HepG2 (cell line): ENCODE data around the gene SLC7A11. TPM values are rescaled to one million over a fixed set of nuclear protein-coding genes. Genes with fewer than 3 reads are reported as not detected.
A peak's percentile ranks its signal among the peaks of the same experiment; 100 is the strongest.

Source experiments
- ATAC-seq: fragments of 200-7000 bp; cut with Tn5 transposase; 3 replicates; pipeline ENCODE4 v1.9.1; 2020; ENCODE audit warnings: mild to moderate bottlenecking, moderate library complexity
- BruUV-seq: library from RNA; stranded (reverse); fragments of 400-500 nt; replicated peaks from 2 replicates; lab custom pipeline; 2021; lab: Mats Ljungman, UMichigan
- CTCF ChIA-PET: fragments of 300-600 bp; formaldehyde crosslinking; extraction: SDS; loops from one replicate; lab custom pipeline; 2021; ENCODE audit warnings: low total read pairs, inconsistent platforms, low intra/inter-chr PET ratio; lab: Yijun Ruan, JAX
- POLR2A ChIA-PET: fragments of 350-600 bp; sonication (Branson Sonifier 250); formaldehyde crosslinking; loops from one replicate; lab custom pipeline; 2020; ENCODE audit warnings: antibody characterized with exemption, inconsistent platforms; lab: Yijun Ruan, JAX
- DNase-seq: peaks from one replicate; pipeline ENCODE4 v3.0.0-alpha.2; 2015; ENCODE audit warnings: low spot score
- FAIRE-seq: peaks from 3 replicates; lab custom pipeline; 2011; peaks lifted over from hg19 to GRCh38; lab: Jason Lieb, UNC
- H2AFZ ChIP-seq: one replicate; pipeline ENCODE4 v1.6.1; 2011; ENCODE audit warnings: low read length, inconsistent platforms
- H3K27ac ChIP-seq: fragments of 300-600 bp; 3 replicates; pipeline ENCODE4 v1.8.0; 2011; ENCODE audit warnings: mixed run types, mild to moderate bottlenecking, mixed read lengths, low read length, inconsistent platforms; ENCODE audit not compliant: insufficient read depth; ENCODE audit errors: extremely low read length
- H3K27me3 ChIP-seq, 2 experiments: fragments of 200-600 bp in 1 of 2; 2 replicates in 1 of 2; 3 replicates in 1 of 2; pipeline versions ENCODE4 v1.6.0 to v1.8.0; 2011; ENCODE audit warnings: low read length in 2 of 2, mild to moderate bottlenecking in 2 of 2, moderate library complexity in 2 of 2, inconsistent platforms in 1 of 2; ENCODE audit not compliant: insufficient read depth in 2 of 2, control insufficient read depth in 1 of 2
- H3K36me3 ChIP-seq, 2 experiments: fragments of 200-600 bp in 1 of 2; replicated peaks in 1 of 2; 2 replicates in 1 of 2; 3 replicates in 1 of 2; pipeline versions ENCODE4 v1.5.1 to v1.8.0; 2011; ENCODE audit warnings: low read length in 2 of 2, inconsistent platforms in 1 of 2; ENCODE audit not compliant: insufficient read depth in 2 of 2, control insufficient read depth in 1 of 2
- H3K4me1 ChIP-seq: 2 replicates; pipeline ENCODE4 v1.5.1; 2012; ENCODE audit warnings: low read length, inconsistent platforms; ENCODE audit not compliant: insufficient read depth
- H3K4me2 ChIP-seq: 2 replicates; pipeline ENCODE4 v1.6.0; 2011; ENCODE audit warnings: low read depth, low read length, inconsistent platforms
- H3K4me3 ChIP-seq, 3 experiments: fragments of 200-600 bp in 1 of 3; sonication (generic), shearing (Covaris generic) in 1 of 3; replicated peaks in 1 of 3; 2 replicates each; pipeline ENCODE4 v1.5.1; 2011 to 2016; ENCODE audit warnings: low read length in 3 of 3, inconsistent platforms in 2 of 3, low read depth in 2 of 3, mild to moderate bottlenecking in 2 of 3, control low read depth in 1 of 3, mixed read lengths in 1 of 3; ENCODE audit not compliant: insufficient read depth in 1 of 3
- H3K79me2 ChIP-seq: one replicate; pipeline ENCODE4 v1.6.1; 2011; ENCODE audit warnings: low read length, inconsistent platforms; ENCODE audit not compliant: insufficient read depth
- H3K9ac ChIP-seq: 2 replicates; pipeline ENCODE4 v1.6.0; 2011; ENCODE audit warnings: mild to moderate bottlenecking, low read depth, low read length, inconsistent platforms; ENCODE audit not compliant: insufficient read depth
- H3K9me3 ChIP-seq: 2 replicates; pipeline ENCODE4 v1.5.1; 2012; ENCODE audit warnings: mild to moderate bottlenecking, low read length
- H4K20me1 ChIP-seq: 2 replicates; pipeline ENCODE4 v1.6.0; 2011; ENCODE audit warnings: inconsistent platforms, mild to moderate bottlenecking, low read length, moderate library complexity; ENCODE audit not compliant: insufficient read depth
- MAFK ChIP-seq, 2 experiments: IDR thresholded peaks in 1 of 2; conservative IDR thresholded peaks in 1 of 2; 2 replicates each; pipeline ENCODE4 v1.6.1; 2011; ENCODE audit warnings: improper control_type of control experiment in 2 of 2, low read length in 2 of 2
- MLLT10 ChIP-seq: sonication (generic); formaldehyde crosslinking; IDR thresholded peaks from 2 replicates; pipeline ENCODE4 v1.4.0; 2020; ENCODE audit warnings: missing genetic modification reagents
- POLR2AphosphoS5 ChIP-seq: IDR thresholded peaks from 2 replicates; pipeline ENCODE4 v1.6.1; 2012; ENCODE audit warnings: low read depth, low read length
- SP1 ChIP-seq, 2 experiments: fragments of 450-650 bp in 1 of 2; sonication (generic) in 1 of 2; formaldehyde crosslinking in 1 of 2; IDR thresholded peaks; 2 replicates each; pipeline versions ENCODE4 v1.4.0 to v1.6.1; 2016 to 2020; ENCODE audit warnings: missing genetic modification reagents in 1 of 2
- ZNF3 ChIP-seq: IDR thresholded peaks from 2 replicates; pipeline ENCODE4 v1.7.0; 2017; ENCODE audit warnings: inconsistent platforms
- ZNF331 ChIP-seq: sonication (generic); formaldehyde crosslinking; IDR thresholded peaks from 2 replicates; pipeline ENCODE4 v1.4.0; 2020; ENCODE audit warnings: missing genetic modification reagents
- ZSCAN22 ChIP-seq: sonication (generic); formaldehyde crosslinking; IDR thresholded peaks from 2 replicates; pipeline ENCODE4 v1.4.0; 2020; ENCODE audit warnings: mild to moderate bottlenecking, missing genetic modification reagents
- WGBS: methylation state at CpG from one replicate; pipeline ENCODE4 v1.1.6; 2017; ENCODE audit warnings: low lambda C conversion rate; 5-methylcytosine and 5-hydroxymethylcytosine counted together
- in situ Hi-C: cut with HindIII; loops from 2 replicates; pipeline ENCODE4 v1.10.0; 2017; ENCODE audit warnings: low pct_unique_long_range_greater_than_20kb; ENCODE audit not compliant: extremely low pct_ligation_motif_present
- intact Hi-C: fragments of 100-400 bp; cut with micrococcal nuclease; formaldehyde crosslinking; loops from one replicate; pipeline ENCODE4 v1.10.0; 2022; ENCODE audit not compliant: unreplicated experiment
- polyA plus RNA-seq, 8 experiments: library from polyadenylated mRNA; depleted of rRNA in 3 of 8; stranded (reverse) in 7 of 8; unstranded in 1 of 8; fragments of >200 nt; fragmentation: Illumina TruSeq in 4 of 8; extraction: Trizol in 4 of 8; gene quantifications; 2 replicates each; pipeline versions ENCODE4 v1.2.1 to v1.2.3, GENCODE V29; 2011 to 2016; ENCODE audit warnings: low read depth in 4 of 8, missing spikeins in 1 of 8, mixed read lengths in 1 of 8; ENCODE audit not compliant: insufficient read depth in 1 of 8
- total RNA-seq, 5 experiments: library from RNA; depleted of rRNA; stranded (reverse); fragments of >200 nt; fragmentation: Illumina TruSeq; extraction: Trizol; gene quantifications; 2 replicates each; pipeline ENCODE4 v1.2.3, GENCODE V29; 2016; ENCODE audit warnings: low read depth in 1 of 5
- TF ChIP-seq, protein P1 (sequence below): sonication (generic); formaldehyde crosslinking; IDR thresholded peaks from 2 replicates; pipeline ENCODE4 v1.5.0; 2020; ENCODE audit warnings: missing genetic modification reagents
- TF ChIP-seq, protein P2 (sequence below): sonication (generic); formaldehyde crosslinking; IDR thresholded peaks from 2 replicates; pipeline ENCODE4 v1.4.0; 2020; ENCODE audit warnings: low read depth, missing genetic modification reagents

SLC7A11 gene
- total and polyA plus RNA-seq, 2 of the 13 experiments (the other 11 are each of a cell fraction or from before 2014, with no cell fraction given): 15.7 to 17.5 TPM

DNA sequence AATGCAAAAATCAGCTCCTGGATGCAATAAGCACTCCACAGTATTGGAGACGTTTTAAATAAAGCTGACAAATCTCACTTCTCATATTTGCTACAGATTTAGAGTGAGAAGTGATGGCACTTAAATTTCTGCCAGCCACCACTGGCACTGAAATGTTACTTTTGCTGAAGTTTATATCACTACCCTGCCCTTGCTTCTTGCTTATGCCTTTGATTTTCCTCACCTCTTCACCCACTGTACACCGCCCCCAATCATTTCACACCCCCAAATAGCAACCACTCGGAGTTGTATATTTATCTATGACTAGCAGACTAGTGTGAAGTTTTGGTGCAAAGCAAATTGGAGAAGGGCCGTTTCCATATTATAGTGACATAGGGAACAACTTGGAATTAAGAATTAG is 19.9 kb upstream of the SLC7A11 start (continued):
- TF ChIP-seq, protein P1, sequence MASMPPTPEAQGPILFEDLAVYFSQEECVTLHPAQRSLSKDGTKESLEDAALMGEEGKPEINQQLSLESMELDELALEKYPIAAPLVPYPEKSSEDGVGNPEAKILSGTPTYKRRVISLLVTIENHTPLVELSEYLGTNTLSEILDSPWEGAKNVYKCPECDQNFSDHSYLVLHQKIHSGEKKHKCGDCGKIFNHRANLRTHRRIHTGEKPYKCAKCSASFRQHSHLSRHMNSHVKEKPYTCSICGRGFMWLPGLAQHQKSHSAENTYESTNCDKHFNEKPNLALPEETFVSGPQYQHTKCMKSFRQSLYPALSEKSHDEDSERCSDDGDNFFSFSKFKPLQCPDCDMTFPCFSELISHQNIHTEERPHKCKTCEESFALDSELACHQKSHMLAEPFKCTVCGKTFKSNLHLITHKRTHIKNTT: no peak
- TF ChIP-seq POLR2AphosphoS5 (no peak), ZNF3 (CRISPR knock-in tag) (no peak), SP1 (IDR thresholded peaks at IDR 0.05) (no peak), SP1 (CRISPR knock-in tag; IDR thresholded peaks at IDR 0.05) (no peak), ZSCAN22 (CRISPR knock-in tag) (no peak)
- TF ChIP-seq, protein P2, sequence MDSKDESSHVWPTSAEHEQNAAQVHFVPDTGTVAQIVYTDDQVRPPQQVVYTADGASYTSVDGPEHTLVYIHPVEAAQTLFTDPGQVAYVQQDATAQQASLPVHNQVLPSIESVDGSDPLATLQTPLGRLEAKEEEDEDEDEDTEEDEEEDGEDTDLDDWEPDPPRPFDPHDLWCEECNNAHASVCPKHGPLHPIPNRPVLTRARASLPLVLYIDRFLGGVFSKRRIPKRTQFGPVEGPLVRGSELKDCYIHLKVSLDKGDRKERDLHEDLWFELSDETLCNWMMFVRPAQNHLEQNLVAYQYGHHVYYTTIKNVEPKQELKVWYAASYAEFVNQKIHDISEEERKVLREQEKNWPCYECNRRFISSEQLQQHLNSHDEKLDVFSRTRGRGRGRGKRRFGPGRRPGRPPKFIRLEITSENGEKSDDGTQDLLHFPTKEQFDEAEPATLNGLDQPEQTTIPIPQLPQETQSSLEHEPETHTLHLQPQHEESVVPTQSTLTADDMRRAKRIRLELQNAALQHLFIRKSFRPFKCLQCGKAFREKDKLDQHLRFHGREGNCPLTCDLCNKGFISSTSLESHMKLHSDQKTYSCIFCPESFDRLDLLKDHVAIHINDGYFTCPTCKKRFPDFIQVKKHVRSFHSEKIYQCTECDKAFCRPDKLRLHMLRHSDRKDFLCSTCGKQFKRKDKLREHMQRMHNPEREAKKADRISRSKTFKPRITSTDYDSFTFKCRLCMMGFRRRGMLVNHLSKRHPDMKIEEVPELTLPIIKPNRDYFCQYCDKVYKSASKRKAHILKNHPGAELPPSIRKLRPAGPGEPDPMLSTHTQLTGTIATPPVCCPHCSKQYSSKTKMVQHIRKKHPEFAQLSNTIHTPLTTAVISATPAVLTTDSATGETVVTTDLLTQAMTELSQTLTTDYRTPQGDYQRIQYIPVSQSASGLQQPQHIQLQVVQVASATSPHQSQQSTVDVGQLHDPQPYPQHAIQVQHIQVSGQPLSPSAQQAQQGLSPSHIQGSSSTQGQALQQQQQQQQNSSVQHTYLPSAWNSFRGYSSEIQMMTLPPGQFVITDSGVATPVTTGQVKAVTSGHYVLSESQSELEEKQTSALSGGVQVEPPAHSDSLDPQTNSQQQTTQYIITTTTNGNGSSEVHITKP (CRISPR knock-in tag): no peak

DNA sequence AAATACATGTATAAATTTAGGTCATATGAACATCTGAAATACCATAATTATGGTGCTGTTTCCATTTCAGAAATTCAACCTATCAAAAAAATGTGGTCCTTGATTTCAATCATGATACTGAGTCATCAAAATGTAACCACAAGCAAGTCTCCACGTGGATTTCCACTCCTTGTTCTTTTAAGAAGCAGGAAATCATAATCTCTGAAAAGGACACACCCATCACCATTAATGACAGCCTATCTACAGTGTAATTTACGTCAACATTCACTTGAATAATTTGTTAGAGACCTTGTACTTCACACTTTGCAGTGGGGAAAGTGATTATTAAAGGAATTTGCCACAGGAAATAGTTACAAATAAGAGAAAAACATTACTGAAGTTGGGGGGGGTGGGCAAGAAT is 17.7 kb upstream of the SLC7A11 start:
- no peak for TF ChIP-seq ZNF331 (CRISPR knock-in tag)
- TF ChIP-seq MLLT10 (CRISPR knock-in tag): no peak
- peak; percentile 24 to 31; a peak in 3 of 4 replicates for TF ChIP-seq MAFK (conservative IDR thresholded peaks at IDR 0.05 in 1 of 2, IDR thresholded peaks at IDR 0.05 in 1 of 2; ENCODE audit: low read length in 2 of 2)
- TF ChIP-seq, all 625 proteins: peak for 1
- H3K9ac ChIP-seq: no peak overlapping the region
- no peaks in the 10 kb centered on the region for H3K36me3 ChIP-seq
- ATAC-seq: no peak
- ChIA-PET POLR2A (no interaction called here), CTCF (no interaction called here)
- DNase-seq: no peak
- H4K20me1 ChIP-seq: no peaks in the 10 kb centered on the region
- intact Hi-C loops: no loop called here
- no peak for FAIRE-seq
- no peak overlapping the region for H2AFZ ChIP-seq
- H3K79me2 ChIP-seq: no peaks in the 10 kb centered on the region
- H3K27ac ChIP-seq: no peak overlapping the region
- peaks cover 0 to 1% of the 10 kb centered on the region in 2 experiments; a peak in 1 of 5 replicates for H3K27me3 ChIP-seq
- no TSS peak for BruUV-seq
- H3K4me1 ChIP-seq: peaks cover 32% of the 10 kb centered on the region
- H3K9me3 ChIP-seq: no peaks in the 10 kb centered on the region
- no peak overlapping the region for H3K4me3 ChIP-seq
- WGBS: 20% methylated on average over 2 of the region's 2 CpGs
- H3K4me2 ChIP-seq: no peak overlapping the region
- in situ Hi-C loops: no loop called here
